Keratinocyte (primary cell): Measurements from ENCODE around the gene C1orf53. TPM values are rescaled to one million over a fixed set of nuclear protein-coding genes. Genes with fewer than 3 reads are reported as not detected.
"Not testable (repeated sequence)": the region's sequence is repeated elsewhere in the genome, so short reads cannot be mapped to it uniquely, and the experiment has no call there.

ENCODE experiments used
- DNase-seq: peaks from one replicate; pipeline ENCODE4 v3.0.0-alpha.2; 2011; ENCODE audit warnings: low read depth, missing footprints, low spot score
- FAIRE-seq: peaks from 2 replicates; lab custom pipeline; 2011; peaks lifted over from hg19 to GRCh38; lab: Jason Lieb, UNC
- H2AFZ ChIP-seq: 2 replicates; pipeline ENCODE4 v1.6.0; 2012; ENCODE audit warnings: low read length, control low read depth, inconsistent platforms; ENCODE audit not compliant: control insufficient read depth
- H3K27ac ChIP-seq: 2 replicates; pipeline ENCODE4 v1.5.1; 2011; ENCODE audit warnings: low read length; ENCODE audit not compliant: control insufficient read depth, insufficient read depth
- H3K27me3 ChIP-seq: 3 replicates; pipeline ENCODE4 v1.6.0; 2011; ENCODE audit warnings: low read length; ENCODE audit not compliant: control insufficient read depth, insufficient read depth; ENCODE audit errors: extremely low read depth
- H3K36me3 ChIP-seq, 2 experiments: 2 replicates in 1 of 2; 3 replicates in 1 of 2; pipeline ENCODE4 v1.5.1; 2011; ENCODE audit warnings: low read length in 2 of 2, mild to moderate bottlenecking in 1 of 2; ENCODE audit not compliant: control insufficient read depth in 2 of 2, insufficient read depth in 2 of 2; ENCODE audit errors: extremely low read depth in 1 of 2
- H3K4me1 ChIP-seq: 3 replicates; pipeline ENCODE4 v1.5.1; 2011; ENCODE audit warnings: low read length; ENCODE audit not compliant: control insufficient read depth, insufficient read depth; ENCODE audit errors: extremely low read depth
- H3K4me2 ChIP-seq: 3 replicates; pipeline ENCODE4 v1.6.0; 2011; ENCODE audit warnings: low read depth, low read length; ENCODE audit not compliant: control insufficient read depth, insufficient read depth; ENCODE audit errors: extremely low read depth
- H3K4me3 ChIP-seq, 3 experiments: fragments of 200-600 bp in 1 of 3; sonication (generic) in 1 of 3; 2 replicates in 2 of 3; 3 replicates in 1 of 3; pipeline ENCODE4 v1.5.1; 2011 to 2016; ENCODE audit warnings: low read length in 3 of 3, mild to moderate bottlenecking in 3 of 3, control low read depth in 2 of 3, inconsistent platforms in 1 of 3, low read depth in 1 of 3, mixed read lengths in 1 of 3, mixed run types in 1 of 3, moderate library complexity in 1 of 3; ENCODE audit not compliant: control insufficient read depth in 2 of 3, insufficient read depth in 2 of 3; ENCODE audit errors: extremely low read depth in 1 of 3
- H3K79me2 ChIP-seq: 2 replicates; pipeline ENCODE4 v1.6.0; 2012; ENCODE audit warnings: low read length; ENCODE audit not compliant: control insufficient read depth, insufficient read depth
- H3K9ac ChIP-seq: 3 replicates; pipeline ENCODE4 v1.6.0; 2011; ENCODE audit warnings: low read length; ENCODE audit not compliant: control insufficient read depth, insufficient read depth; ENCODE audit errors: extremely low read depth
- H3K9me1 ChIP-seq: 3 replicates; pipeline ENCODE4 v1.6.0; 2011; ENCODE audit warnings: low read length; ENCODE audit not compliant: control insufficient read depth, insufficient read depth; ENCODE audit errors: extremely low read depth
- H3K9me3 ChIP-seq: 2 replicates; pipeline ENCODE4 v1.5.1; 2012; ENCODE audit warnings: low read depth, low read length; ENCODE audit not compliant: control insufficient read depth
- H4K20me1 ChIP-seq: 3 replicates; pipeline ENCODE4 v1.6.0; 2011; ENCODE audit warnings: low read length; ENCODE audit not compliant: control insufficient read depth, insufficient read depth; ENCODE audit errors: extremely low read depth
- EZH2 ChIP-seq: IDR thresholded peaks from one replicate; pipeline ENCODE4 v1.6.1; 2012; ENCODE audit warnings: inconsistent platforms, mild to moderate bottlenecking, low read length, moderate library complexity
- dilution Hi-C: fragments of 300-500 bp; cut with MboI; formaldehyde crosslinking; loops from one replicate; pipeline ENCODE4 v1.7.0; 2020; ENCODE audit warnings: low sequenced_read_pairs; ENCODE audit not compliant: extremely low pct_ligation_motif_present
- polyA plus RNA-seq, 5 experiments: library from polyadenylated mRNA; depleted of rRNA in 3 of 5; stranded (reverse) in 3 of 5; stranded (forward) in 1 of 5; unstranded in 1 of 5; fragments of >200 nt; gene quantifications; 1 replicate in 1 of 5; 2 replicates in 3 of 5; 3 replicates in 1 of 5; pipeline versions ENCODE4 v1.2.1 to v1.2.3, GENCODE V29; 2011 to 2012; ENCODE audit warnings: missing spikeins in 2 of 5, low read depth in 1 of 5, low replicate concordance in 1 of 5
- TF ChIP-seq, protein P1 (sequence below), 3 experiments: IDR thresholded peaks in 1 of 3; conservative IDR thresholded peaks in 1 of 3; optimal IDR thresholded peaks in 1 of 3; 2 replicates in 2 of 3; 3 replicates in 1 of 3; pipeline versions ENCODE3 to v1.5.1; 2011; ENCODE audit warnings: low read length in 3 of 3, mild to moderate bottlenecking in 3 of 3, moderate library complexity in 2 of 3, control low read depth in 1 of 3, inconsistent platforms in 1 of 3; ENCODE audit not compliant: insufficient read depth in 2 of 3; ENCODE audit errors: extremely low read depth in 1 of 3

The C1orf53 gene
- polyA plus RNA-seq, 1 donor (not counting 4 experiments of a cell fraction or from before 2014, with no cell fraction given): 6.2 TPM

DNA sequence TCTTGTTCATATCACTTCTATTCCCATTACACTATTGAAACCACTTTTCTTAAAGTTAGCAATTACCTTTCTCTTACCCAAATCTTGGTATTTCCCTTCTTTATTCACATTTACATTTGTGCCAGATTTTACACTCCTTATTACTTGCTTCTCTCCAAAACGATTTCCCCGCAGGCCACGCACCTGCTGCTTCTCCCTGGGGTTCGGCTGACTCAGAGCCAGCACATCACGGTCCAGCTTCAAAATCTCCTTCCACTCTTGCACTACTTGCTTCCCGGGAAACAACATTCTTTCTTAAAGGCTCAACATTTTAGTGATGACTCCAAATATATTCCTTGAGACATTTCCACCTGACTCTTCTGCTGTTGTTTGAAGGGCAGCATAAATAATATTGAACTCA, 35.5 kb downstream of the C1orf53 start:
- no peaks in the 10 kb centered on the region for H3K36me3 ChIP-seq
- H3K4me3 ChIP-seq: no peak overlapping the region
- H2AFZ ChIP-seq: no peak overlapping the region
- DNase-seq (no peak), FAIRE-seq (no peak)
- no peaks in the 10 kb centered on the region for H3K9me3 ChIP-seq
- peaks cover 9% of the 10 kb centered on the region for H3K27me3 ChIP-seq
- no peak overlapping the region for H3K4me2 ChIP-seq
- H3K4me1 ChIP-seq: no peaks in the 10 kb centered on the region
- H3K9ac ChIP-seq: no peak overlapping the region
- H3K79me2 ChIP-seq: no peaks in the 10 kb centered on the region
- H3K9me1 ChIP-seq: no peaks in the 10 kb centered on the region
- TF ChIP-seq, protein P1, sequence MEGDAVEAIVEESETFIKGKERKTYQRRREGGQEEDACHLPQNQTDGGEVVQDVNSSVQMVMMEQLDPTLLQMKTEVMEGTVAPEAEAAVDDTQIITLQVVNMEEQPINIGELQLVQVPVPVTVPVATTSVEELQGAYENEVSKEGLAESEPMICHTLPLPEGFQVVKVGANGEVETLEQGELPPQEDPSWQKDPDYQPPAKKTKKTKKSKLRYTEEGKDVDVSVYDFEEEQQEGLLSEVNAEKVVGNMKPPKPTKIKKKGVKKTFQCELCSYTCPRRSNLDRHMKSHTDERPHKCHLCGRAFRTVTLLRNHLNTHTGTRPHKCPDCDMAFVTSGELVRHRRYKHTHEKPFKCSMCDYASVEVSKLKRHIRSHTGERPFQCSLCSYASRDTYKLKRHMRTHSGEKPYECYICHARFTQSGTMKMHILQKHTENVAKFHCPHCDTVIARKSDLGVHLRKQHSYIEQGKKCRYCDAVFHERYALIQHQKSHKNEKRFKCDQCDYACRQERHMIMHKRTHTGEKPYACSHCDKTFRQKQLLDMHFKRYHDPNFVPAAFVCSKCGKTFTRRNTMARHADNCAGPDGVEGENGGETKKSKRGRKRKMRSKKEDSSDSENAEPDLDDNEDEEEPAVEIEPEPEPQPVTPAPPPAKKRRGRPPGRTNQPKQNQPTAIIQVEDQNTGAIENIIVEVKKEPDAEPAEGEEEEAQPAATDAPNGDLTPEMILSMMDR (optimal IDR thresholded peaks at IDR 0.05 in 1 of 3, IDR thresholded peaks at IDR 0.05 in 1 of 3, conservative IDR thresholded peaks at IDR 0.05 in 1 of 3; ENCODE audit: extremely low read depth in 1 of 3, insufficient read depth in 2 of 3, low read length in 3 of 3): no peak
- no peak for TF ChIP-seq EZH2
- no peaks in the 10 kb centered on the region for H4K20me1 ChIP-seq
- no peak overlapping the region for H3K27ac ChIP-seq
- dilution Hi-C loops: no loop called here

DNA sequence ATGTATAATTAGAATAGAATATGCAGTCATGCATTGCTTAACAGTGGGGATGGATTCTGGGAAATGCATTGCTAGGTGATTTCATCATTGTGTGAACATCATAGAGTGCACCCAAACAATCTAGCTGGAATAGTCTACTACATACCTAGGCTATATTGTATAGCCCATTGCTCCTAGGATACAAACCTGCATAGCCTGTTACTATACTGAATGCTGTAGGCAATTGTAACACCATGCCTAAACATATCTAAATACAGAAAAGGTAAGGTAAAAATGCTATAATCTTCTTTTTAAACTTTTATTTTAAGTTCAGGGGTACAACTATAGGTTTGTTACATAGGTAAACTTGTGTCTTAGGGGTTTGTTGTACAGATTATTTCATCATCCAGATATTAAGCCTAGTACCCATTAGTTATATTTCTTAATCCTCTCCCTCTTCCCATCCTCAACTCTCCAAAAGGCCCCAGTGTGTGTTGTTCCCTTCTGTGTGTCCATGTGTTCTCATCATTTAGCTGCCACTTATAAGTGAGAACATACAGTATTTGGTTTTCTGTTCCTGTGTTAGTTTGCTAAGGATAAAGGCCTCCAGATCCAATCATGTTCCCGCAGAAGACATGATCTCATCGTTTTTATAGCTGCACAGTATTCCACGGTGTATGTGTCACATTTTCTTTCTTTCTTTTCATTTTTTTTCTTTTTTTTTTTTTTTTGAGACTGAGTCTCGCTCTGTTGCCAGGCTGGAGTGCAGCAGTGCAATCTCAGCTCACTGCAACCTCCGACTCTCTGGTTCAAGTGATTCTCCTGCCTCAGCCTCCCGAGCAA, 36.9 kb downstream of the C1orf53 start:
- H3K27me3 ChIP-seq, H3K36me3 ChIP-seq, H3K4me2 ChIP-seq, H3K79me2 ChIP-seq, H2AFZ ChIP-seq, H4K20me1 ChIP-seq, H3K4me3 ChIP-seq, H3K4me1 ChIP-seq, DNase-seq, H3K27ac ChIP-seq, H3K9me3 ChIP-seq, FAIRE-seq, H3K9ac ChIP-seq, H3K9me1 ChIP-seq, dilution Hi-C loops: not testable (repeated sequence)
